ENCODE measurements around the gene ETS1. TPM values are rescaled to one million over a fixed set of nuclear protein-coding genes. Genes with fewer than 3 reads are reported as not detected.

The ETS1 gene
- total RNA-seq, 1 donor, result 95.0 TPM

GRCh38 chr11:128500493-128500892 lies 86.9 kb downstream of the ETS1 start:
- TF ChIP-seq CTCF (IDR thresholded peaks at IDR 0.05; ENCODE audit: insufficient read depth, low read depth, low read length), result no peak
- H3K4me3 ChIP-seq (ENCODE audit: low read depth, low read length), result no peak overlapping the region
- DNase-seq (ENCODE audit: low read depth), result peak; percentile 41

DNA sequence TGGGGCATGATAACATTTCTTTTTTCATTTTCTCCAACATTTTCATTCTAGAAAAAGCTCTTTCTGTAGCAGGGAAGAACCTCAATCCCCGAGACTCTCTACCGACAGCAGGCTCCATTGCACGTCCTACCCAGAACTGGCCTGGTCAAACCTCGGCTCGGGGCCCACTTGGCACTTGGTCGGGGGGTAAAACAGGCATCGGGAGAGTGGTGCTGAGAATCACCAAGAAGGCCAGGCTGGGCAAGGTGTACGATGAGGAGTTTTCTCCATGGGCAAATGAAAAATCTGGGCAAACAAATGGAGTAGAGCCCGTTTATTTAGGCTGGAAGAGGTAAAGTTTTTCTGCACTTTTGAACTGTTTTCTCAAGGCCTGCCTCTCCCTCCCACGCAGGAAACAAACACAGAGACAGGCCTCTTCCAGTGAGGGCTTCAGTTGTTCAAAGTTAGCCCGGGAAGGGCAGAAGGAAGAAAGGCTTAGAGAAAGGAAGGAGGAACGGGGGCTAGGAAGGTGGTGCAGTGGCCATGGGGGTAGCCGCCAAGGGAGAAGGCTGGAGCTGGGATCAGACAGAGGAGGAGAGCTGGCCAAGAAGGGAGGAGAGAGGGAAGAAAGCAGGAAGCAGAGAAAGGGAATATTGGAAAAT lies 87.6 kb downstream of the ETS1 start:
- DNase-seq (ENCODE audit: low read depth), result no peak
- no peak overlapping the region for H3K4me3 ChIP-seq (ENCODE audit: low read depth, low read length)
- no peak for TF ChIP-seq CTCF (IDR thresholded peaks at IDR 0.05; ENCODE audit: insufficient read depth, low read depth, low read length)

DNA sequence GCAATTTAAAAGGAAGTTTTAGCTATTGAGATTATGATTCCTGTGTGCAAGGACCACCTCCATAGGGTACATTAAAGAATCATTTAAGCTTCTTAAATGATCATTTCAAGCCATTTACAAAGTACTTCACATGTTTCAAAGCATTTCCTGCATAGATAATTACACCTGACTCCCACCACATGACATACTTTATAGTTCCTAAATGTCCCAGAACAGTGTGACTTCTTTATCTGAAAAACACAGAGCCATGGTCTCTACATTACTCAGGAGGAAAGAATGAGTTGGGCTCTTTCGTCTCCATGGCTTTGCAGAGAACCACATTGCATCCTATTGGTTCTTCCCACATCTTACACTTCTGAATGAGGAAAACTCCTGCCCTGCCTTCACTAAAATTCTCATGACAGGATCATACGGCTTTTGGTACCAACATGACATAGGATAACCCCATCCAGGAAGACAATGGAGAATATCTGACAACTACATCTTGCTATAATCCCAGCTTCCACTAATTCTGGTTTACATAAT lies 88.6 kb downstream of the ETS1 start:
- TF ChIP-seq CTCF (IDR thresholded peaks at IDR 0.05; ENCODE audit: insufficient read depth, low read depth, low read length), result no peak
- H3K4me3 ChIP-seq (ENCODE audit: low read depth, low read length), result no peak overlapping the region
- peak; percentile 55 for DNase-seq (ENCODE audit: low read depth)

GRCh38 chr11:128497776-128498095 lies 89.6 kb downstream of the ETS1 start:
- peak overlapping the region; percentile 40 for H3K4me3 ChIP-seq (ENCODE audit: low read depth, low read length)
- DNase-seq (ENCODE audit: low read depth), result no peak
- TF ChIP-seq CTCF (IDR thresholded peaks at IDR 0.05; ENCODE audit: insufficient read depth, low read depth, low read length), result no peak

DNA sequence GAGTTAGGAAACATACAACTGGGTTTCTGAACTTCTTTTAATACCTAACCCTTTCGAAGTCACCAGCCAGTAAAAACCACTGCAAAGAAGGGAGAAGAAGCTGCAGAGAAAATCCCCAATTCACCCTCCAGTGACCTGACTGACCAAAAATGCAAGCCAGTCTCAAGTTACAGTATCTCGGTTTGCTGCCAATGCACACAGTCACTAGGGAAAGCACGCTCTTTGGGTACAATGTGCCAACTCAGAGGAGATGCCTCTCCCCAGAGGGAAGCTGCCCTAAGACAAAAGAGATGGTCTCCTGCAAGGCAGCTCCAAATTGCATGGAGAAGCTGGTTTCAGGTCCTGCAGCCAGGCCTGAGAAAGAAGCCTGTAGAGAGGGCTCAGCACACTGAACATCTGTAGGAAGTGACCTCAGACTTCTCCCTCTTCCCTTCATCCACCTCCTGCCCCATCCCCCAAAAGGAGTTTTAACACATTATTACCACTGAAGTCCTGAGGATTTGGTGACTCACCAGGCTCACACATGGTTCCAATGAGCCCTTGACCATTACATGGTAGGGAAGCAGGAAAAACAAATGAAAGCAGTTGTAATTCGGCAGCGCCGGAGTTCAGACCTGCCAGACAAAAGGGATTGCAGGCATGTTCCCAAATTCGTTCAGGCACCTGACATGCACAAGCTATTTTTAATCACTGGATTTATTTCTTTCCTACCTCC lies 90.1 kb downstream of the ETS1 start:
- DNase-seq (ENCODE audit: low read depth), result peak; percentile 99
- H3K4me3 ChIP-seq (ENCODE audit: low read depth, low read length), result peak overlapping the region; percentile 40
- no peak for TF ChIP-seq CTCF (IDR thresholded peaks at IDR 0.05; ENCODE audit: insufficient read depth, low read depth, low read length)

- no peak overlapping the region for H3K4me3 ChIP-seq (ENCODE audit: low read depth, low read length)
- DNase-seq (ENCODE audit: low read depth), result no peak
- TF ChIP-seq CTCF (IDR thresholded peaks at IDR 0.05; ENCODE audit: insufficient read depth, low read depth, low read length), result no peak
Observed at GRCh38 chr11:128496692-128497060, 90.7 kb downstream of the ETS1 start.

All from fibroblast of villous mesenchyme (primary cell).